ENCODE data around the gene BCAS3.
"Not testable (repeated sequence)": the region's sequence is repeated elsewhere in the genome, so short reads cannot be mapped to it uniquely, and the experiment has no call there.

Gene BCAS3

GRCh38 chr17:61017317-61018006 is 339.8 kb downstream of the BCAS3 start:
- no peak for DNase-seq

- DNase-seq, result no peak
Measured at GRCh38 chr17:61018938-61019337, 341.3 kb downstream of the BCAS3 start.

- no peak for DNase-seq
Measured at GRCh38 chr17:61023996-61024395, 346.3 kb downstream of the BCAS3 start.

- no peak for DNase-seq
Measured at GRCh38 chr17:61026818-61027217, 349.2 kb downstream of the BCAS3 start.

GRCh38 chr17:61029181-61029580 is 351.5 kb downstream of the BCAS3 start:
- DNase-seq, result no peak

GRCh38 chr17:61040666-61041065 is 363.0 kb downstream of the BCAS3 start:
- DNase-seq, result no peak

GRCh38 chr17:61042348-61042747 is 364.7 kb downstream of the BCAS3 start:
- not testable (repeated sequence) for DNase-seq

- DNase-seq, result no peak
Measured at GRCh38 chr17:61047515-61047914, 369.9 kb downstream of the BCAS3 start.

- no peak for DNase-seq
Measured at GRCh38 chr17:61048376-61049106, 370.9 kb downstream of the BCAS3 start.

GRCh38 chr17:61053469-61053868 is 375.8 kb downstream of the BCAS3 start:
- DNase-seq, result no peak

- DNase-seq, result no peak
Measured at GRCh38 chr17:61054436-61054835, 376.8 kb downstream of the BCAS3 start.

GRCh38 chr17:61057257-61057656 is 379.6 kb downstream of the BCAS3 start:
- no peak for DNase-seq

- no peak for DNase-seq
Measured at GRCh38 chr17:61058066-61058465, 380.4 kb downstream of the BCAS3 start.

GRCh38 chr17:61063528-61063927 is 385.9 kb downstream of the BCAS3 start:
- no peak for DNase-seq

- DNase-seq, result no peak
Measured at GRCh38 chr17:61064087-61064951, 386.7 kb downstream of the BCAS3 start.

- DNase-seq, result no peak
Measured at GRCh38 chr17:61065263-61065773, 387.7 kb downstream of the BCAS3 start.

GRCh38 chr17:61066062-61066461 is 388.4 kb downstream of the BCAS3 start:
- DNase-seq, result no peak

- DNase-seq, result no peak
Measured at GRCh38 chr17:61070649-61071048, 393.0 kb downstream of the BCAS3 start.

GRCh38 chr17:61072648-61073047 is 395.0 kb downstream of the BCAS3 start:
- no peak for DNase-seq

- DNase-seq, result no peak
Measured at GRCh38 chr17:61073131-61073530, 395.5 kb downstream of the BCAS3 start.

- no peak for DNase-seq
Measured at GRCh38 chr17:61073799-61074513, 396.3 kb downstream of the BCAS3 start.

GRCh38 chr17:61075988-61076387 is 398.3 kb downstream of the BCAS3 start:
- DNase-seq, result no peak

- DNase-seq, result no peak
Measured at GRCh38 chr17:61076621-61077031, 399.0 kb downstream of the BCAS3 start.
